ENCODE measurements around the gene SLC25A24.

The SLC25A24 gene

GRCh38 chr1:108117237-108117636 is 82.9 kb downstream of the SLC25A24 start:
- peaks cover 13% of the 10 kb centered on the region; the same call in 1 of the 2 replicates for H3F3A ChIP-seq (ENCODE audit: low read depth)
- H3K9ac ChIP-seq (ENCODE audit: low read depth, low read length, poor library complexity, severe bottlenecking), result no peak overlapping the region
- H3K27me3 ChIP-seq (ENCODE audit: insufficient read depth, low read length, poor library complexity, severe bottlenecking), result no peaks in the 10 kb centered on the region
- no peak overlapping the region for H3K4me2 ChIP-seq (ENCODE audit: low read depth, low read length, poor library complexity, severe bottlenecking)
- H3K36me3 ChIP-seq (ENCODE audit: insufficient read depth, low read length), result no peaks in the 10 kb centered on the region
- H4K20me1 ChIP-seq (ENCODE audit: insufficient read depth, low read length, poor library complexity, severe bottlenecking), result no peaks in the 10 kb centered on the region
- peaks cover 86% of the 10 kb centered on the region for H3K4me1 ChIP-seq (ENCODE audit: insufficient read depth, low read length, poor library complexity, severe bottlenecking)
- H2AFZ ChIP-seq (ENCODE audit: low read length), result no peak overlapping the region
- no peaks in the 10 kb centered on the region for H3K9me3 ChIP-seq (ENCODE audit: insufficient read depth, low read depth, low read length)
- H3K79me2 ChIP-seq (ENCODE audit: insufficient read depth, low read length), result no peaks in the 10 kb centered on the region
- H3K9me2 ChIP-seq (replicated peaks; ENCODE audit: low read depth, low read length), result no peaks in the 10 kb centered on the region
- H3K4me3 ChIP-seq (ENCODE audit: low read length, poor library complexity, severe bottlenecking), result no peak overlapping the region
- TF ChIP-seq EZH2phosphoT487 (IDR thresholded peaks at IDR 0.05; ENCODE audit: borderline replicate concordance) (no peak), CTCF (conservative IDR thresholded peaks at IDR 0.05; ENCODE audit: low read length) (no peak)

- no peak for TF ChIP-seq EZH2phosphoT487 (IDR thresholded peaks at IDR 0.05; ENCODE audit: borderline replicate concordance)
- TF ChIP-seq CTCF (conservative IDR thresholded peaks at IDR 0.05; ENCODE audit: low read length), result no peak
- H3F3A ChIP-seq (ENCODE audit: low read depth), result no peaks in the 10 kb centered on the region; the same call in 1 of the 2 replicates
- no peak overlapping the region for H2AFZ ChIP-seq (ENCODE audit: low read length)
- H3K4me2 ChIP-seq (ENCODE audit: low read depth, low read length, poor library complexity, severe bottlenecking), result peak overlapping the region; percentile 59
- peaks cover 68% of the 10 kb centered on the region for H3K4me1 ChIP-seq (ENCODE audit: insufficient read depth, low read length, poor library complexity, severe bottlenecking)
- no peaks in the 10 kb centered on the region for H3K9me2 ChIP-seq (replicated peaks; ENCODE audit: low read depth, low read length)
- no peaks in the 10 kb centered on the region for H3K27me3 ChIP-seq (ENCODE audit: insufficient read depth, low read length, poor library complexity, severe bottlenecking)
- H3K9me3 ChIP-seq (ENCODE audit: insufficient read depth, low read depth, low read length), result no peaks in the 10 kb centered on the region
- no peaks in the 10 kb centered on the region for H3K36me3 ChIP-seq (ENCODE audit: insufficient read depth, low read length)
- no peaks in the 10 kb centered on the region for H3K79me2 ChIP-seq (ENCODE audit: insufficient read depth, low read length)
- no peaks in the 10 kb centered on the region for H4K20me1 ChIP-seq (ENCODE audit: insufficient read depth, low read length, poor library complexity, severe bottlenecking)
- H3K4me3 ChIP-seq (ENCODE audit: low read length, poor library complexity, severe bottlenecking), result peak overlapping the region; percentile 38
- H3K9ac ChIP-seq (ENCODE audit: low read depth, low read length, poor library complexity, severe bottlenecking), result peak overlapping the region; percentile 69
Observed at GRCh38 chr1:108114033-108114599, 86.0 kb downstream of the SLC25A24 start.

GRCh38 chr1:108113496-108113895 is 86.6 kb downstream of the SLC25A24 start:
- no peak overlapping the region for H2AFZ ChIP-seq (ENCODE audit: low read length)
- H3K4me2 ChIP-seq (ENCODE audit: low read depth, low read length, poor library complexity, severe bottlenecking), result peak overlapping the region; percentile 59
- H3K36me3 ChIP-seq (ENCODE audit: insufficient read depth, low read length), result no peaks in the 10 kb centered on the region
- H3K79me2 ChIP-seq (ENCODE audit: insufficient read depth, low read length), result no peaks in the 10 kb centered on the region
- no peaks in the 10 kb centered on the region for H4K20me1 ChIP-seq (ENCODE audit: insufficient read depth, low read length, poor library complexity, severe bottlenecking)
- H3K9me2 ChIP-seq (replicated peaks; ENCODE audit: low read depth, low read length), result no peaks in the 10 kb centered on the region
- H3K9ac ChIP-seq (ENCODE audit: low read depth, low read length, poor library complexity, severe bottlenecking), result peak overlapping the region; percentile 69
- no peaks in the 10 kb centered on the region for H3K9me3 ChIP-seq (ENCODE audit: insufficient read depth, low read depth, low read length)
- TF ChIP-seq EZH2phosphoT487 (IDR thresholded peaks at IDR 0.05; ENCODE audit: borderline replicate concordance), result no peak
- TF ChIP-seq CTCF (conservative IDR thresholded peaks at IDR 0.05; ENCODE audit: low read length), result no peak
- peak overlapping the region; percentile 38 for H3K4me3 ChIP-seq (ENCODE audit: low read length, poor library complexity, severe bottlenecking)
- no peaks in the 10 kb centered on the region; the same call in 1 of the 2 replicates for H3F3A ChIP-seq (ENCODE audit: low read depth)
- no peaks in the 10 kb centered on the region for H3K27me3 ChIP-seq (ENCODE audit: insufficient read depth, low read length, poor library complexity, severe bottlenecking)
- peaks cover 63% of the 10 kb centered on the region for H3K4me1 ChIP-seq (ENCODE audit: insufficient read depth, low read length, poor library complexity, severe bottlenecking)
